Sigmoid colon (tissue), 7 donors: ENCODE results near the gene R3HDM4. TPM values are rescaled to one million over a fixed set of nuclear protein-coding genes. Genes with fewer than 3 reads are reported as not detected.

ENCODE experiments used
- DNase-seq: peaks from one replicate; pipeline ENCODE4 v3.0.0-alpha.2; 2019
- H3K27ac ChIP-seq, 4 donors: fragments of 200-600 bp; sonication (generic); one replicate each; pipeline ENCODE4 v1.5.1; 2016 to 2019; ENCODE audit warnings: mild to moderate bottlenecking in 1 of 4
- H3K27me3 ChIP-seq, 3 donors: fragments of 200-600 bp; sonication (generic); one replicate each; pipeline ENCODE4 v1.5.1; 2019; ENCODE audit warnings: mild to moderate bottlenecking in 1 of 3
- H3K36me3 ChIP-seq, 4 donors: fragments of 200-600 bp; sonication (generic); one replicate each; pipeline ENCODE4 v1.5.1; 2016 to 2019
- H3K4me1 ChIP-seq, 4 donors: fragments of 200-600 bp; sonication (generic); one replicate each; pipeline ENCODE4 v1.5.1; 2017 to 2019
- H3K4me3 ChIP-seq, 4 donors: fragments of 200-600 bp; sonication (generic); one replicate each; pipeline ENCODE4 v1.5.1; 2017 to 2019; ENCODE audit warnings: mild to moderate bottlenecking in 2 of 4, moderate library complexity in 1 of 4
- H3K9me3 ChIP-seq, 4 donors: fragments of 200-600 bp in 3 of 4; sonication (generic) in 3 of 4; one replicate each; pipeline versions ENCODE4 v1.5.1 to v1.6.1; 2013 to 2019
- EP300 ChIP-seq, 4 donors: sonication (generic); formaldehyde crosslinking; IDR thresholded peaks; one replicate each; pipeline ENCODE4 v1.6.1; 2017; ENCODE audit warnings: antibody characterized with exemption in 4 of 4
- POLR2A ChIP-seq, 2 donors: fragments of 450-650 bp; IDR thresholded peaks; one replicate each; pipeline ENCODE4 v1.6.1; 2016; ENCODE audit warnings: antibody characterized with exemption in 2 of 2, mild to moderate bottlenecking in 2 of 2, moderate library complexity in 2 of 2
- POLR2AphosphoS5 ChIP-seq, 4 donors: sonication (generic); formaldehyde crosslinking; IDR thresholded peaks; one replicate each; pipeline ENCODE4 v1.6.1; 2017; ENCODE audit warnings: antibody characterized with exemption in 4 of 4
- WGBS, 2 donors: extraction: QIAGEN DNeasy Blood & Tissue Kit; methylation state at CpG; one replicate each; pipeline ENCODE4 v1.1.7; 2013; 5-methylcytosine and 5-hydroxymethylcytosine counted together
- intact Hi-C: fragments of 100-400 bp; cut with DNase I; formaldehyde crosslinking; loops from one replicate; pipeline ENCODE4 v1.15.1; 2023
- polyA plus RNA-seq, 3 donors: library from polyadenylated mRNA; stranded (reverse); fragments of 200-250 nt; gene quantifications; one replicate each; pipeline ENCODE4 v1.2.3, GENCODE V29; 2013
- total RNA-seq, 4 donors: library from RNA; depleted of rRNA; stranded (reverse); fragments of >200 nt; gene quantifications; one replicate each; pipeline ENCODE4 v1.1.0, GENCODE V29; 2016
- TF ChIP-seq, protein P1 (sequence below), 4 experiments: fragments of 450-650 bp in 3 of 4; fragments of 200-600 bp in 1 of 4; IDR thresholded peaks; one replicate each; pipeline ENCODE4 v1.5.1; 2016 to 2019; ENCODE audit warnings: antibody characterized with exemption in 4 of 4, mild to moderate bottlenecking in 3 of 4, moderate library complexity in 2 of 4
- donor health status: healthy with polysubstance abuse.
- donor health status: Bipolar disorder and iron deficiency.
- donor health status: healthy.

The R3HDM4 gene
- total and polyA plus RNA-seq, 7 donors: 21.4 to 85.3 (median 30.5) TPM

DNA sequence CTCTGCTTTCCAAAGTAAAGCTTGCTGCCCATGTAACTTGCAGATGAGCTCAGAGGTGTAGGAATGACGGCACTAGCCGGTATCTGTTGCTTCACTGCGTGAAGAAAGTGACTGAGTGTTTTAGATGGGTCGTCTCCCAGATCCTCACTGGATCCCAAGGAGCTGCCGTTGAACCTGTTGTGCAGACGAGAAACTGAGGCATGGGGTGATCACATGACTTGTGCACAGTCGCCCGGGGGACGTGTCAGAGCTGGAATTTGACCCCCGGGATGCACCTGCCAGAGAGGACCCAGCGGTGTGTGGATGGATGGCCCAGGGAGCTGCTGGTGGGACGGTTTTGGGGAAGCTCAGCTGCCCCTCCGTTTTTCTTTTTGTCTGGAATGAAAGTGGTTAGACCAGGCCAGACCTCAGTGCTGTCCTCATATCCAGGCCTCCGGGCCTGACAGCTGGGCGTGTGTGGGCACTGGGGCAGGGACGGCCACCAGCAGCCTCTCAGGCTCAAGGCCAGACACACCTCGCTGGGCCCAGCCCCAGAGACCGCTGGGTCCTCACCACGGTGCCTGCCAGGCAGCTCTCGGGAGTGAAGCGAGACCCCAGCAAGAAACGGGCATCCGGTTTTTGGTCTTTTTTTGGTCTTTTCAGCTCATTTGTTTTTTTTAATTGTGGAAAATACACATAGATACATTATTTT is 25.4 kb upstream of the R3HDM4 start:
- Histone ChIP-seq H3K27me3 (no peaks in the 10 kb centered on the region), H3K4me3 (no peak overlapping the region), H3K9me3 (no peaks in the 10 kb centered on the region), H3K36me3 (no peaks in the 10 kb centered on the region), H3K27ac (no peak overlapping the region), H3K4me1 (peaks cover 0 to 51% (median 43%) of the 10 kb centered on the region in 4 donors)
- DNase-seq: no peak
- intact Hi-C loops: no loop called here
- TF ChIP-seq POLR2AphosphoS5 (IDR thresholded peaks at IDR 0.05): no peak
- TF ChIP-seq, protein P1, sequence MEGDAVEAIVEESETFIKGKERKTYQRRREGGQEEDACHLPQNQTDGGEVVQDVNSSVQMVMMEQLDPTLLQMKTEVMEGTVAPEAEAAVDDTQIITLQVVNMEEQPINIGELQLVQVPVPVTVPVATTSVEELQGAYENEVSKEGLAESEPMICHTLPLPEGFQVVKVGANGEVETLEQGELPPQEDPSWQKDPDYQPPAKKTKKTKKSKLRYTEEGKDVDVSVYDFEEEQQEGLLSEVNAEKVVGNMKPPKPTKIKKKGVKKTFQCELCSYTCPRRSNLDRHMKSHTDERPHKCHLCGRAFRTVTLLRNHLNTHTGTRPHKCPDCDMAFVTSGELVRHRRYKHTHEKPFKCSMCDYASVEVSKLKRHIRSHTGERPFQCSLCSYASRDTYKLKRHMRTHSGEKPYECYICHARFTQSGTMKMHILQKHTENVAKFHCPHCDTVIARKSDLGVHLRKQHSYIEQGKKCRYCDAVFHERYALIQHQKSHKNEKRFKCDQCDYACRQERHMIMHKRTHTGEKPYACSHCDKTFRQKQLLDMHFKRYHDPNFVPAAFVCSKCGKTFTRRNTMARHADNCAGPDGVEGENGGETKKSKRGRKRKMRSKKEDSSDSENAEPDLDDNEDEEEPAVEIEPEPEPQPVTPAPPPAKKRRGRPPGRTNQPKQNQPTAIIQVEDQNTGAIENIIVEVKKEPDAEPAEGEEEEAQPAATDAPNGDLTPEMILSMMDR (IDR thresholded peaks at IDR 0.05): no peak
- no peak for TF ChIP-seq EP300 (IDR thresholded peaks at IDR 0.05)
- WGBS, 2 donors: 84 to 91% methylated on average over 23 of the region's 23 CpGs

DNA sequence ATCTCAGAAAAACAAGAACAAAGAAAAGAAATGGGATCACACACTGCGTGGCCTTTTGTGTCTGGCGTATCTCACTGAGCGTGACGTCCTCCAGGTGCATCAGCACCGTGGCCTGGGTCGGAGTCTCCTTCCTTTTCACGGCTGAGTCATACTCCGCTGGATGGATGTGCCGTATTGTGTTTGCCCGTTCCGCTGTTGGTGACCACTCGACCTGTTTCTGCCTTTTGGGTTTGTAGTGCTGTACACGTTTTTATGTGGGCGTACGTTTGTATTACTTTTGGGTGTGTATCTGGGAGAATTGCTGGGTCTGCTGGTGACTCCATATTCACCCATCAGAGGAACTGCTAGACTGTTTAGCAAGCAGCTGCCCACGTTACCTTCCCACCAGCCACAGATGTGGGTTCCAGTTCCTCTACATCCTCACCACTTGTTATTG is 24.3 kb upstream of the R3HDM4 start:
- Histone ChIP-seq H3K36me3 (no peaks in the 10 kb centered on the region), H3K4me1 (peaks cover 0 to 62% (median 54%) of the 10 kb centered on the region in 4 donors), H3K4me3 (no peak overlapping the region), H3K27ac (no peak overlapping the region), H3K27me3 (no peaks in the 10 kb centered on the region), H3K9me3 (no peaks in the 10 kb centered on the region)
- TF ChIP-seq POLR2AphosphoS5 (IDR thresholded peaks at IDR 0.05) (no peak), EP300 (IDR thresholded peaks at IDR 0.05) (no peak), POLR2A (IDR thresholded peaks at IDR 0.05) (no peak)
- TF ChIP-seq, protein P1 (IDR thresholded peaks at IDR 0.05): no peak
- DNase-seq: no peak
- intact Hi-C loops: no loop called here
- 71 to 84% methylated on average over 16 of the region's 16 CpGs for WGBS, 2 donors

GRCh38 chr19:936175-936546 is 23.1 kb upstream of the R3HDM4 start:
- 96 to 98% methylated on average over 10 of the region's 10 CpGs for WGBS, 2 donors

GRCh38 chr19:934865-935479 is 22.0 kb upstream of the R3HDM4 start:
- peak overlapping the region in 1 of 4 donors; percentile 8 for H3K4me3 ChIP-seq
- peak; percentile 94 for DNase-seq
- peak in 2 of 4 donors; percentile 31 to 38 for TF ChIP-seq EP300 (IDR thresholded peaks at IDR 0.05)
- TF ChIP-seq, protein P1 (IDR thresholded peaks at IDR 0.05): no peak
- peak; percentile 57 to 88 (median 81) for TF ChIP-seq POLR2AphosphoS5 (IDR thresholded peaks at IDR 0.05)
- no peak for TF ChIP-seq POLR2A (IDR thresholded peaks at IDR 0.05)
- H3K27me3 ChIP-seq: no peaks in the 10 kb centered on the region
- no peaks in the 10 kb centered on the region for H3K36me3 ChIP-seq
- 7 to 28% methylated on average over 31 of the region's 31 CpGs for WGBS, 2 donors
- H3K4me1 ChIP-seq: peaks cover 0 to 43% (median 36%) of the 10 kb centered on the region in 4 donors
- H3K9me3 ChIP-seq: no peaks in the 10 kb centered on the region
- intact Hi-C loops: no loop called here
- peak overlapping the region; percentile 72 to 89 (median 79) for H3K27ac ChIP-seq

More at GRCh38 chr19:936175-936546, 23.1 kb upstream of the R3HDM4 start:
- no peaks in the 10 kb centered on the region for H3K9me3 ChIP-seq
- no peaks in the 10 kb centered on the region for H3K27me3 ChIP-seq
- TF ChIP-seq, protein P1 (IDR thresholded peaks at IDR 0.05): no peak
- TF ChIP-seq POLR2A (IDR thresholded peaks at IDR 0.05) (no peak), POLR2AphosphoS5 (IDR thresholded peaks at IDR 0.05) (no peak), EP300 (IDR thresholded peaks at IDR 0.05) (no peak)
- peaks cover 0 to 54% (median 48%) of the 10 kb centered on the region in 4 donors for H3K4me1 ChIP-seq
- no peak overlapping the region for H3K27ac ChIP-seq
- no peak overlapping the region for H3K4me3 ChIP-seq
- intact Hi-C loops: no loop called here
- no peaks in the 10 kb centered on the region for H3K36me3 ChIP-seq
- no peak for DNase-seq
